ENCODE results near the gene PER3.
"Not testable (repeated sequence)": the region's sequence is repeated elsewhere in the genome, so short reads cannot be mapped to it uniquely, and the experiment has no call there.

PER3 gene

DNA sequence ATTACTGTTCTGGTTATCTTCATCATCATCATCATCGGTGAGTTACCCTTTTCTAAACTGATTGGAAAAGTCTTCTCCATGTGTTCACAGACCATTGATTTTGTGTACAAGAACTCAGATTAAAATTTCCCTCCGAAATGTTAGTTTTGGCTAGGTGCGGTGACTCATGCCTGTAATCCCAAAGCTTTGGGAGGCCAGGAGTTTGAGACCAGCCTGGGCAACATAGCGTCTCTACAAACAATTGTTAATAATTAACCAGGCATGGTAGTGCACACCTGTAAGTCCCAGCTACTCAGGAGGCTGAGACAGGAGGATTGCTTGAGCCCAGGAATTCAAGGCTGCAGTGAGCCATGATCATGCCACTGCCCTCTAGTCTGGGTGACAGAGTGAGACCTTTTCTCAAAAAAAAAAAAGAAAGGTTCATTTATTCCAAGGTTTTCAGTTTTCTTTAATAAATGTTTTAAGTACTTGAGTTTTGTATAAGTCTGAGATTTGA, 5.9 kb upstream of the PER3 start:
- DNase-seq (ENCODE audit: low read depth in 3 of 3), result no peak

- DNase-seq (ENCODE audit: low read depth in 3 of 3), result no peak
Measured at GRCh38 chr1:7780976-7781375, 3.1 kb upstream of the PER3 start.

GRCh38 chr1:7781501-7781900, 2.6 kb upstream of the PER3 start:
- DNase-seq (ENCODE audit: low read depth in 3 of 3), result no peak

DNA sequence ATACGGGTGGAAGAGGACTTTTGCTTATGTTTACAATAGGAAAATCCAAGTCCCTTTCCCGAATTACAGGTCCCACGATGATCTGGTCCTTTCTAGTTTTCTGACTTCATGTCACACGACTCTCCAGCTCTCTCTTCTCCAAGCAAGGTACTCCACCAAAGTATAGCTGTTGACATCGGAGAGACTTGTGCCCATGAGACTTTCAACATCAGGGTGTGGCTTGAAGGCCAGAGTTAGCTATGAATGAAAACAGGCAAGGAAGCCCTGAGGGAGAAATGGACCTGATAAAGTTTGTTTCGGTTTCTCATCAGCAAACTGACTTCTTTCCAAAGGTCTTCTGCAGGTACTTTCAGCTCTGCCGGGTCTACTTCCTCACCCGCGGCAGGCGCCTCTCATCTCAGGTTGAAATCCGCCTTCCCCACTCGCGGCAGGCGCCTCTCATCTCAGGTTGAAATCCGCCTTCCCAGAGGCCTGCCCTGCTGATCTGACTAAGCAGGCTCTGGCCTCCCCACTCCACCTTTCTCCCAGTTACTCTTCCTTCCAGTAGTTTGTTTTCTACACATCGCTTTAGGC, 2.1 kb upstream of the PER3 start:
- no peak for DNase-seq (ENCODE audit: low read depth in 3 of 3)

DNA sequence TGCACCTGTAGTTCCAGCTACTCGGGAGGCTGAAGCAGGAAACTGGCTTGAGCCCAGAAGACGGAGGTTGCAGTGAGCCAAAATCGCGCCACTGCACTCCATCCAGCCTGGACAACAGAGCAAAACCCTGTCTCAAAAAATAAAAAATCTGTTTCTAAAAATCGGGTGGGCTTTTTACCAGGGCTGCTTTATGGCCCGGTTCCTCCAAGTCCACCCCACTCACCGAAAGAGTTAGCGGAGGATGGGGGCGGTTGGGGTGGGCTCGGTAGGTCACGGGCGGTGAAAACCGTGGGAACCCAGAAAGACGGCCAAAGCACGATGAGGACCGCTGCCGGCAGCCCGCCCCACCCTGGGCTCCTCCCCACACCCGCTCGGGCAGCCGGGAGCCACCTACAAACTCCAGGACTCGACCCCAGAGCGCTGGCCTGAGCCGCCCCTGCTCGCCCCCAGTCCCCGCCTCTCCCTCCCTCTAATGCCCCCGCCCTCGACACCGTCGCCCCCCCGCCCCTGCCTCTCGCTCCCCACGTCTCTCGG, 846 bp upstream of the PER3 start:
- peak in 2 of 3 experiments; percentile 17 to 23 for DNase-seq (ENCODE audit: low read depth in 3 of 3)

DNA sequence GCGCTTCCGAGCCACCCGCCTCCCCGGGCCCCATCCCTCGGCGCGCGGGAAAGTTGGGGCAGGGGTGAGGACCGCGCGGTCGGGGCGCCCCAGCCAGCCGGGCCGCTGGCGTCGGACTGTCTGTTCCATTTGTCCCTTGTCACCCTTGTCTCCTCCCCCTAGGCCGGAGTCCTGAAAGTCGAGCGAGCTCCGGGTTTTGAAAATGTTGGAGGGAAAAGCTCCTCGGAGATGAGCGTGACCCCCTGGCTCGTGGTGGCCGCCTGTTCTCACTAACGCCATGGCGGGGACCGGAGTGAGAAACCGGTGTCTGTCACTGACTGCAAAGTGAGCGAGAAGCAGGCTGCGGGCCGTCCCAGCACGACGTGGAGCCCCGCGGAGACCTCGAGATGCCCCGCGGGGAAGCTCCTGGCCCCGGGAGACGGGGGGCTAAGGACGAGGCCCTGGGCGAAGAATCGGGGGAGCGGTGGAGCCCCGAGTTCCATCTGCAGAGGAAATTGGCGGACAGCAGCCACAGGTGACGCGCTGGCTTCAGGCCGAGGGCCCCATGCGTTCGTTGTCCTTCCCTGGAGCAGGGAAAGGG, 491 bp downstream of the PER3 start:
- DNase-seq (ENCODE audit: low read depth in 3 of 3), result no peak

DNA sequence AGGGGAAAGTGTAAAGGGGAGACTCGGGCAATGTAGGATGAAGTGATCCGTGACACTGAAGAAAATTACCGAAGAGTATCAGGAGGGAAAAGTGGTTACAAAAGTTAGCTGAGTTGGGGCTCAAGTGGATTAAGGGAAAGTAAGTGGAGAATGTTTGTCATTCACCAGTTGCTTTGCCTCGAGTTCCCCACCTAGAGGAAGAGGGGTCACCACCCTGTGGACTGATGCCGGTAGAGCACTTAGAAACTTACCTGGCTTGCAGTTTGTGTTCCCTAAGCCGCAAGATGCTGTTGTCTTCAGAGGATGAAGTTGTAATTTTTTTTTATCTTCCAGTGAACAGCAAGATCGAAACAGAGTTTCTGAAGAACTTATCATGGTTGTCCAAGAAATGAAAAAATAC, 1.0 kb downstream of the PER3 start:
- DNase-seq (ENCODE audit: low read depth in 3 of 3), result no peak

GRCh38 chr1:7786795-7787194, 2.7 kb downstream of the PER3 start:
- DNase-seq (ENCODE audit: low read depth in 3 of 3), result no peak

DNA sequence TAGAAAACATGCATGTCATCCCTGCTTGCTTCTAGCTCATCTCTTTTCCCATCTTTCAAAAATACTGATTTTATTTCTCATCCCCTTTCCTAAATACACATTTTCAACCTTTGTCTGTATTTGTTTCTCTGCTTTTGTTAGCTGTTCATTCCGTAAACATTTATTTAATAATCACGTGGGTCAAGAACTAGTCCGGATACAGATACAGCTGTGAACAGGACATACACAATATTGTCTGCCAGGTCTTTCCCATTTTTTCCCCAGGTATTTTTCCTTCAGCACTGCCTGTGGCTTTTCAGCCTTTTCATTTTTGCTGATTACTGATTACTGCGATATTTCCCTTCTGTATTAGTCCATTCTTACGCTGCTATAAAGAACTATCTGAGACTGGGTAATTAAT, 5.7 kb downstream of the PER3 start:
- no peak for DNase-seq (ENCODE audit: low read depth in 3 of 3)

- DNase-seq (ENCODE audit: low read depth in 3 of 3), result not testable (repeated sequence)
Measured at GRCh38 chr1:7791027-7791426, 6.9 kb downstream of the PER3 start.

DNA sequence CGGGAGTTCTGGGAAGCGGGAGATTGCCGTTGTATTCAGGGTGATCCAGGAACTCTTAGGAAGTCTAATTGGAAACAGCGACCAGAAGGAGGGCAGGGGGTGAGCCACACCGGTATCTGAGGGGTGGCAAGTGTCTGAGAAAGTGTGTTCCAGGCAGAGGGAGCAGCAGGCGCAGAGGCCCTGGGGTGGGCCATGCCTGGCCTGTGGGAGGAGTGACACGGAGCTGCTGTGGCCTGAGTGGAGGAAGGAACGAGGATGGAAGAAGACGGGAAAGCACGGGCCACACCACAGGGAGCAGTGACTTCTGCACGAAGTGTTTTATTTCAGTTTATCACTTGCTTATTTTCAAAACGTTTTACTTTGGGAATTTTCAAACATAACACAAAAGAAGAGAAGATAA, 11.3 kb downstream of the PER3 start:
- DNase-seq (ENCODE audit: low read depth in 3 of 3), result no peak

DNA sequence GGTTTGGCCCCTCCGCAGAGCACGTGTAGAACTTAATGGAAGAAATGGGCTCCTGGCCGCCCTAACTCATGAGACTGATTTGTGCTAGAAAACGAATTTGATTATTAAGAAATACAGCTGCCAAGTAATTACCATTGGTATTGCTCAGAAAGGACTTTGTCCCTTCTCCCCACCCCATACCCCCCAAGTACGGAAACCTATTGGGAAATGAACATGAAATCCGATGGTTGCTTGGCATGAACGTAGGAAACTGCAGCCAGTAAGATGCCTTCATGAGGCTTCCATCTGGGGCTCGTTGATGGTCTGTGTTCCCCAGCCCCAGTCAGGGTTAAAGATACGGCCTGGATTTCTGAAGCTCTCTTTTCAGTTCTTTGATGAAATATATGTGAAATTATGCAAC, 21.4 kb downstream of the PER3 start:
- no peak for DNase-seq (ENCODE audit: low read depth in 3 of 3)

DNA sequence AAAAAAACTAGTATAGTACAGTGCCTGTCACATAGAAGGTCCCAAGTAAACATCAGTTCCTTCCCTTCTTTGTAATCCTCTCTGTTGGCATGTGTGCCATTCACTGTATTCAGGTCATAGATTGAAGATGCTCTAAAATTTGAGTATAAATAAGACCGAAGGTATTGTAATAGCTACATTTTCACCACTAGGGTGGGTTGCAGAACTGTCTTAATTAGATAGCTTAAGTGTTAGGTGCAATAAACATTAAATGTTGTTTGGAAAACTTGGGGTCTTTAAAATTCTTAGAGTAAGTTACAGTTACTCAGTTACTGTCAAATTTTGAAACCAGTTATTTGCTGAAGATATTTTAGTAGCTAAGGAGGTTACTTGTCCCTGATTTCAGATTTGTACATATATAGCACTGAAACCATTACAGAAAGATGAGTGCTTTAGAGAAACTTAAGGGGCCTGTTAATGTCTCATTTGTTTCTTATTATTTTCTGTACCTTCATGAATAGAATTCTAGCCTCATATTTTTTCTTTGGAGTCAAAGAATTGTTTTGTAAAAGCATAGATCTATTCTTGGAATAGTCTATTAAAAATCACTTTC, 24.3 kb downstream of the PER3 start:
- DNase-seq (ENCODE audit: low read depth in 3 of 3), result no peak

DNA sequence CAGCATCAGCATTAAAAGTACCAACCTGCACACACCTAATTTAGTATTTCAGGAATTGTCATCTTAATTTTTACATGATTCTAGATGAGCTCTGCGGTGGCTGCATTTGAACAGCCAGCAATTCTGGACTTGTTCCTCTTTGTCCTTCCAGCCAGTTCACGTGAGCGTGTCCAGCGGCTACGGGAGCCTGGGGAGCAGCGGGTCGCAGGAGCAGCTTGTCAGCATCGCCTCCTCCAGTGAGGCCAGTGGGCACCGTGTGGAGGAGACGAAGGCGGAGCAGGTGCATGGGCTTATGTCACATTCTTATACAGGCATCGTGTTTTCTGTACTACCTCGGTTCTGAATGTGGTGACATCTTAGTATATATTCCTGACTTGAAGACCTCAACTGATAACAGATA, 25.7 kb downstream of the PER3 start:
- no peak for DNase-seq (ENCODE audit: low read depth in 3 of 3)

- DNase-seq (ENCODE audit: low read depth in 3 of 3), result no peak
Measured at GRCh38 chr1:7810395-7810794, 26.3 kb downstream of the PER3 start.

GRCh38 chr1:7811476-7811875, 27.4 kb downstream of the PER3 start:
- no peak for DNase-seq (ENCODE audit: low read depth in 3 of 3)

- no peak for DNase-seq (ENCODE audit: low read depth in 3 of 3)
Measured at GRCh38 chr1:7813677-7814373, 29.7 kb downstream of the PER3 start.

DNA sequence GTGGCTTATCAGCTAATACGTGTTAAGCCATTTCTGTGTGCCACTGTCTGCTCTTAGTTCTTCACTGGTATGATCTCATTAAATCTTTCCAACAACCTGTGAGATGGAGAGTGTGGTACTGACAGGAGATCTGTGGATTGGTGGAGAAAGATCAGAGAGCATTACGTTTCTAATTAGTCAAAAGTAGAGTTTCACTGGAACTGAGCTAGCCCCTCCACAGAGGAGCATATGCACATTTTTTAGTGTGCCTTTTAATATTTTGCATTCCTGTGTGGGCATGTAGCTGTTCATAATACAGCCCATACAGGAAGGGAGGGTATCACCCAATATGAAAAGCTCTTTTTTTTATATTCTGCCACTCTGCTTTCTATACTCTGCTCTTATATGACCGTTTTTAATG, 37.2 kb downstream of the PER3 start:
- no peak for DNase-seq (ENCODE audit: low read depth in 3 of 3)

- no peak for DNase-seq (ENCODE audit: low read depth in 3 of 3)
Measured at GRCh38 chr1:7824701-7825100, 40.6 kb downstream of the PER3 start.

GRCh38 chr1:7826363-7826762, 42.3 kb downstream of the PER3 start:
- DNase-seq (ENCODE audit: low read depth in 3 of 3), result no peak

DNA sequence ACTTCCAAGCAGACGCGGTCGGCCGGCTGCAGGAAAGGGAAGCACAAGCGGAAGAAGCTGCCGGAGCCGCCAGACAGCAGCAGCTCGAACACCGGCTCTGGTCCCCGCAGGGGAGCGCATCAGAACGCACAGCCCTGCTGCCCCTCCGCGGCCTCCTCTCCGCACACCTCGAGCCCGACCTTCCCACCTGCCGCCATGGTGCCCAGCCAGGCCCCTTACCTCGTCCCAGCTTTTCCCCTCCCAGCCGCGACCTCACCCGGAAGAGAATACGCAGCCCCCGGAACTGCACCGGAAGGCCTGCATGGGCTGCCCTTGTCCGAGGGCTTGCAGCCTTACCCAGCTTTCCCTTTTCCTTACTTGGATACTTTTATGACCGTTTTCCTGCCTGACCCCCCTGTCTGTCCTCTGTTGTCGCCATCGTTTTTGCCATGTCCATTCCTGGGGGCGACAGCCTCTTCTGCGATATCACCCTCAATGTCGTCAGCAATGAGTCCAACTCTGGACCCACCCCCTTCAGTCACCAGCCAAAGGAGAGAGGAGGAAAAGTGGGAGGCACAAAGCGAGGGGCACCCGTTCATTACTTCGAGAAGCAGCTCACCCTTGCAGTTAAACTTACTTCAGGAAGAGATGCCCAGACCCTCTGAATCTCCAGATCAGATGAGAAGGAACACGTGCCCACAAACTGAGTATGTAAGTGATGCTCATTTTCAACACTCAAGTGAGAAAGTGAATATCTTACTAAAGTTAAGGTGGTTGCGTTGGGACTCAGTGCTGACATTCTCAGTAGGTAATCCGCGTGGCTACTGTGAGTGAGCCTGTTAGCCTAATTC, 43.2 kb downstream of the PER3 start:
- DNase-seq (ENCODE audit: low read depth in 3 of 3), result peak in 1 of 3 experiments; percentile 12

DNA sequence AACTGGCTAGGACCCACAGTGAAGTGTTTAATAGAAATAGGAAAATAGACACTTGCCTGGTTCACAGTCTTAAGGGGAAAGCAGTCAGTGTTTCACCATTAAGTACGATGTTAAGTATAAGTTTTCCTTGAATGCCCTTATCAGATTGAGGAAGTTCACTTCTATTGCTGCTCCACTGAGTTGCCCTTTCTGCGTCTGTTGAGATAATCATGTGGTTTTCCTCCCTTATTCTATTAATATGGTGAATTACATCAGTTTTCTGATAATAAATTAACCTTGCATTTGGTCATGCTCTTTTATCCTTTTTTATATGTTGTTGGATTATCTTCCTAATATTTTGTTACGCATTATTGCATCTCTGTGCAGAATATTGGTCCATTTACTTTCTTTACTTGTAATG, 47.4 kb downstream of the PER3 start:
- no peak for DNase-seq (ENCODE audit: low read depth in 3 of 3)

All from stimulated activated CD4-positive, alpha-beta T cell treated with anti-CD3 and anti-CD28 coated beads, TNF-alpha, amount 100 ng/mL, for 4 hours (primary cell).